NCI-H345 (cell line): Measurements from ENCODE around the gene EDC3.
A peak's percentile ranks its signal among the peaks of the same experiment; 100 is the strongest.

Experiments
- DNase-seq: peaks from one replicate; lab custom pipeline; 2025; lab: John Stamatoyannopoulos, UW

The EDC3 gene

GRCh38 chr15:74625693-74626092 is 70.1 kb downstream of the EDC3 start:
- no peak for DNase-seq

DNA sequence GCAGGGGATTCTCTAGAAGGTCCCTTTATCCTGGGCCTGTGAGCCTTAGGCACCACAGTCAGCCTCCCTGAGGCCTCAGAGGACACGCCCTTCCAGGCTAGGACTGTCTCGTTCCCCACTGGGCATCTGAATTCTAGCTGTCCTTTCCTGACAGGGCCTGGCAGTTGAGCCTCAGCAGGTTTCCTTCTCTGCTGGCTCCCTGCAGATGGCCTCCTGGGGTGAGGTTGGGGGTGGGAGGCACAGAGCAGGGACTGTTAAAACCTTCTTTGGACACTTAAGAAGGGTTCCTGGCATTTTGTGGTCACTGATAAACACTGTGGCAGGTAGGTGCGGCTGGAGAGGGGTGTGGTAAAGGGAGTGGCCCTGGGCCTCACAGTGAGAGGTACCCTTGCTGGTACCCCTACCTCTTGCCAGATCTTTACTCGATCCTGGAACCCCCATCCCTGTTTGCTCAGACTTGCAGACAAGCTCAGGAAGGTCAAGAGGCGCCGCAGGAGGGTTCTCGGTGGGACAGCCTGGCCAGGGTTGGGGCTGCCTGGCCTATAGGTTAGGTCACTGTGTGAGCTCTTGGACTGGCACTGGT is 71.7 kb downstream of the EDC3 start:
- no peak for DNase-seq

DNA sequence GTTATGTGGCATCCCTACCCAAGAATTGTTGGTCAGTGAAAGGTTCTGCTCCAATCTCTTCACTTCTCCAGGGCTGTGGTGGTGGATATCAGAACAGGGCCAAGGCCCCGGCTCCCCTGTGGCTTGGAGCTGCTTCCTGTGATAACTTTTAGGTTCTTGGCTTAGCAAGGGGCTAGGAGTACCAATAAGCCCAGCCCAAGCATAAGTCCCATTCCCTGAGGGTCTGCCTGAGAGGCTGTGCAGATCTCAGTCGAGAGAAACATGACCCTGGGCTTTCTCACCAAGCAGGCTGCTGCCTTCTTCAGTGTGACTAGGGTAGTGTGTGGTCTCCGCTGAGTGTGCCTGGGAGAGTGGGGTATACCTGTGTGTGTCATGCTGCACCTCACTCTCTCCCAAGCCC is 73.1 kb downstream of the EDC3 start:
- no peak for DNase-seq

GRCh38 chr15:74621936-74622335 is 73.9 kb downstream of the EDC3 start:
- no peak for DNase-seq

- DNase-seq = no peak
These were observed 74.3 kb downstream of the EDC3 start for GRCh38 chr15:74621546-74621920.

- DNase-seq = peak; percentile 43
These were observed 74.9 kb downstream of the EDC3 start for GRCh38 chr15:74620636-74621545.

DNA sequence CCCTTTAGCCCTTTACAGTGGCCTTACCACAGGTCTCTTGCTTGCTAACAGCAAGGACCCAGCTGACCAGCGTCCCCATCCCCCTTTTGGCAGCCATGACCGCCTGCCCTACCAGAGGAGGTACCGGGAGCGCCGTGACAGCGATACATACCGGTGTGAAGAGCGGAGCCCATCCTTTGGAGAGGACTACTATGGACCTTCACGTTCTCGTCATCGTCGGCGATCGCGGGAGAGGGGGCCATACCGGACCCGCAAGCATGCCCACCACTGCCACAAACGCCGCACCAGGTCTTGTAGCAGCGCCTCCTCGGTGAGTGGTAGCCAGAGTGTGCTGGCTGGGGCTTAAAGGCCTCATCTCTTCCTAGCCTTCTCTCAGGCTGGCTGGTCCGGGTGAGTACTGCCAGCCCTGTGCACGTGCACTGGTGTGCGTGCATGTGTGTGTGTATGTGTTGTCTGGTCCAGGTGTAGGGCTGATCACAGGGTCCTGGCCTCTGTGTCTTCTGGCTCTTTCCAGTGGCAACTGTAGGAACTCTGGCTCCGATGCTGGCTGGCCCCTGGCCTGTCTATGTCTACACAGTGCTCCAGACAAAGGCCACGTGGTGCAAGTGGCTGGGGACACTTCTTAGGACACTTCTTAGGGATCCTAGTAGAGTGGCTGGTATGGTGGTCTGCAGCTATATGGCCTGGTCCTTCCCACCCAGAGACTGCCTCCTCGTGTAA is 75.7 kb downstream of the EDC3 start:
- DNase-seq = no peak

DNA sequence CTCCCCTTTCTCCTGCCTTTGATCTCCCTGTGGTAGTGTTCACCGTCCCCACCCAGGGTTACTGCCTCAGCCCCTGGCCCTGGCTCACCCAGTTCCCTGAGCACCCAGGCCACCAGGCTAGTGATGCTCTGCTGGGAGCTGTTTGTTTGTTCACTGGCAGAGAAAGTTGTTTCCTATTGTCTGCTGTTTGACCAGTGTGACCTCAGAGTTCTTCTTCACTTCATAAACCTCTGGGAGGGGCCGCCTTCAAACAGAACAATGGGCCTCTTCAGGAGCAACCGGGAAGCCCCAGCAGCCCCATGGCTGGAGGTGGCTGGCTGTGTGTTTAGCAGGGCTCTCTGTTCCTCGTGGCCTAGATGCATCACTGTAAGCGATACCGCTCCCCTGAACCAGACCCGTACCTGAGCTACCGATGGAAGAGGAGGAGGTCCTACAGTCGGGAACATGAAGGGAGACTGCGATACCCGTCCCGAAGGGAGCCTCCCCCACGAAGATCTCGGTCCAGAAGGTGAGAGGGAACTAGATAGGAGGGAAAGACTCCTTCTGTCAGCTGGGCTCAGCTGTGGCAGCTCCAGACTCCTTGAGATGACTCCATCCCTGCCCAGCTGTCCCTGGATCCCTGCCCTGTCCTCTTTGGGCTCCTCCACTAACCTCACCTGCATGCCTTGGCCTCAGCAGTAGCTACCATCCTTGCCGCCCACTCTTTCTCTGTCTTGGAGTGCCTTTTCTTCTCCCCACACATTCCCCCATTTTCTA is 76.8 kb downstream of the EDC3 start:
- no peak for DNase-seq

DNA sequence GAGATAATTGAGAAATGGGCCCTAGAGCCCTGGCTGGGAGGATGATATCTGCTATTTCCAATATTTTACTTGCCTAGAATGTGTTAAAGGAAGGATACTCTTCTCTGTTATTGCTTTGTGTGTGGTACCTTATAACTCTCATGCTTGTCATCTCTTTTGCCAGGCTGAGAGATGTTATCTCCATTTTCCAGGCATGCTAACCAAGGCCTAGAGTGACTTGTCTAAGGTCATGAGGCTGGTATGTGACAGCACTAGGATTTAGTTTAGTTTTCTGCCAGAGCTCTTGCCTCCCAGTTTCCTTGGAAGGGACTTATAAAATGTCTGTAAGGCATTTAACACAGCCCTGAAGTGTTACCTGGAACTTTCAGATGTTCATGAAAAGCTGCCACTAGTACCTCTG is 78.8 kb downstream of the EDC3 start:
- no peak for DNase-seq

DNA sequence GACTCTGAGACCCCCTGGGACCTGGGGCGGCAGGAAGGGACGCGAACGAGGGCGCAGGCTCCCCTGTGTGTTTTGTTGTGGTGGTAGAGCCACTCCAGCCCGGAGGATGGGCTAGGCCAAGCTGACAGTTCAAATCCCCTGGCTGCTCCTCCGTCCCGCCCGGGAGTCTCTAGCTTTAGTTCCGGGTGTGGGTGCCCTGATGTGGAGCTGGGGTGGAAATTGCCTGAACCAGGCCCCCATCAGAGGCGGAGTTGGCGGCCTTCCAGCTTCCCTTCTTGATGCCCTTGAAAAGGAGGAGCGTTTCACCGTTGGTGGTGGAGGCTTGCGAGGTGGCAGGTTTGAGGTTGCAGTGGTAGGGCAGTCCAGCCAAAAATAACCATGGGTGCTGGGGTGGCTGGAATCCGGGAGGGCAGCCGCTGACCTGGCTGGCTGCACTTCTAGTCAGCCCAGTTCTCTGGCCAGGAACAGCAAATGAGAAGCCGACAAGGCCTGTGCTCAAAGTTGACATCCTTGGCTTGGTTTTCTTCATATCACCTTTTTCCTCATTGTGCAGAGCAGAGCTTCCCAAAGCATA is 79.4 kb downstream of the EDC3 start:
- peak; percentile 60 for DNase-seq

DNA sequence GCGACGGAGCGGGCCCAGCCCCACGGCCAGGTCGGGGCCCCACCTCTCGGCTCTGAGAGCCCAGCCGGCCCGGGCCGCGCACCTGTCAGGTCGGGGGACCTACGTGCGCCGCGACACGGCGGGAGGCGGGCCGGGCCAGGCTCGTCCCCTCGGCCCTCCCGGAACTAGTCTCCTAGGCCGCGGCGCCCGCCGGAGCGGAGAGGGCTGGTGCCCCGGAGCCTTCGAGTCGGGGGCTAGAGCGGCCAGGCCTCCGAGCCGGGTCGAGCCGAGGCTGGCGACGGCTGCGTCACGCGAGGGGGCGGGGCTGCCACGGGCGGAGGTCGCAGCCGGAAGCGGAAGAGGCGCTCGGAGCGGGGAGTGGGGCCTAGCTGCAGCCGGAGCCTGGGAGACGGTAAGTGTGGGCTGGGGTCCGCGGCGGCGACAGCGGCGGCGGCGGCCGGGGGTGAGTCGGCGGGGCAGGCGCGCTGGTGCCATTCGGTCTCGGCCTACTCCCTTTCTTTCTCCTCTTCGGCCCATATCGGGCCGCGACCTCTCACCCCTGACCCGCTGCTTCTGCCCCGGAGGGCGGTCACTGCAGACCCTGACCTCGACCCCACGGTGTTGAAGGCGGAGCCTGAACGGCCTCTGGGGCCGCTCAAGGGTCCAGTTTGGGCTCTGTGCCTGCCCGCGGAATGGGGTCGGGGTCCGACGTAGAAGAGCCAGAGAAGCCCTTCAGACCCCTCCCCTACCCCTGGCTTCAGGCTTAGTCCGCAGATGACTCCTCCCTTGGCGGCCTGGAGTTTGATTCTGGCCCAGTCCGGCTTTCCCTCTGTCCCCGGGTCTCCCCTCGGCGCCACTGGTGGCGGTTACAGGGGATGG is 80.1 kb downstream of the EDC3 start, which contains the start of gene CLK3:
CLK3 (plus strand) TSS at position 329 of the 858 bp plus-strand sequence. CDS start 3,361 bp downstream, outside the sequence.
- peak; percentile 94 for DNase-seq

GRCh38 chr15:74614744-74615507 is 80.9 kb downstream of the EDC3 start:
- DNase-seq = peak; percentile 64

DNA sequence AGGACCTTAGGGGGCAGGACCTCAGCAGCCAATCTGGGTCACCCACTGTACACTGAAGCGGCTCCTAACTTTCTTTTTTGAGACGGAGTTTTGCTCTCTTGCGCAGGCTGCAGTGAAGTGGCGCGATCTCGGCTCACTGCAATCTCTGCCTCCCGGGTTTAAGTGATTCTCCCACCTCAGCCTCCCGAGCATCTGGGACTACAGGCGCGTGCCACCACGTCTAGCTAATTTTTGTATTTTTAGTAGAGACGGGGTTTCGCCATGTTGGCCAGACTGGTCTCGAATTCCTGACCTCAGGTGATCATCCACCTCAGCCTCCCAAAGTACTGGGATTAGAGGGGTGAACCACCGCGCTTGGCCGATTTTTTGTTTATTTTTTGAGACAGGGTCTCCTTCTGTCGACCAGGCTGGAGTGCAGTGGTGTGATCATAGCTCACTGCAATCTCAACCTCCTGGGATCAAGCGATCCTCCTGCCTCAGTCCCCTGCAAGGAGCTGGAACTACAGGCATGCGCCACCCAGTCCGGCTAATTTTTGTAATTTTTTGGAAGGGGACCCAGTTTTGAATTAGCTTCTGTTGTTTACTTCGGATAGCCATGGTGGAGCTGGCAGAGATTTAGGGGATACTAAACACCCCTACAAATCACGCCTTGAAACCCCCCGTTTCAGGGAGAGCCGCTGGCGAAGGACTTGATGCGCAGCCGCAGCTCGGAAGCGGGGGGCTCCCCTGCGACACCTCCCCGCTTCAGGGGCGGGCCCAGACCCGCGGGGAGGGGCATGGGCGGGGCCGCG is 81.7 kb downstream of the EDC3 start:
- no peak for DNase-seq

- DNase-seq = peak; percentile 6
These were observed 82.5 kb downstream of the EDC3 start for GRCh38 chr15:74613089-74613952.

GRCh38 chr15:74612677-74613076 is 83.1 kb downstream of the EDC3 start:
- DNase-seq = no peak

GRCh38 chr15:74611834-74612233 is 84.0 kb downstream of the EDC3 start:
- DNase-seq = no peak

GRCh38 chr15:74611341-74611740 is 84.5 kb downstream of the EDC3 start:
- DNase-seq = no peak

GRCh38 chr15:74610302-74610951 is 85.4 kb downstream of the EDC3 start:
- no peak for DNase-seq
